Activated naive CD4-positive, alpha-beta T cell treated with anti-CD3 and anti-CD28 coated beads, Interleukin-2, amount 50 U/mL, for 16 hours (primary cell): Measurements from ENCODE around the gene KCNAB1.

Experiments
- DNase-seq: peaks from one replicate; pipeline ENCODE4 v3.0.0-alpha.2; 2020

The KCNAB1 gene

GRCh38 chr3:156378871-156379270 lies 258.5 kb downstream of the KCNAB1 start:
- no peak for DNase-seq

- DNase-seq: no peak
These were observed 258.9 kb downstream of the KCNAB1 start for GRCh38 chr3:156379327-156379726.

GRCh38 chr3:156381253-156381652 lies 260.9 kb downstream of the KCNAB1 start:
- no peak for DNase-seq

- peak; percentile 13 for DNase-seq
These were observed 262.3 kb downstream of the KCNAB1 start for GRCh38 chr3:156382458-156383346.

GRCh38 chr3:156383441-156384025 lies 263.2 kb downstream of the KCNAB1 start:
- no peak for DNase-seq

GRCh38 chr3:156388497-156389448 lies 268.4 kb downstream of the KCNAB1 start:
- DNase-seq: no peak

GRCh38 chr3:156389449-156389950 lies 269.1 kb downstream of the KCNAB1 start:
- no peak for DNase-seq

GRCh38 chr3:156390846-156391245 lies 270.5 kb downstream of the KCNAB1 start:
- no peak for DNase-seq

GRCh38 chr3:156395961-156396710 lies 275.8 kb downstream of the KCNAB1 start:
- no peak for DNase-seq

GRCh38 chr3:156396851-156397250 lies 276.5 kb downstream of the KCNAB1 start:
- DNase-seq: no peak

GRCh38 chr3:156397534-156397933 lies 277.2 kb downstream of the KCNAB1 start:
- DNase-seq: no peak

- no peak for DNase-seq
These were observed 279.7 kb downstream of the KCNAB1 start for GRCh38 chr3:156400062-156400461.

GRCh38 chr3:156400735-156401134 lies 280.4 kb downstream of the KCNAB1 start:
- no peak for DNase-seq

- no peak for DNase-seq
These were observed 283.8 kb downstream of the KCNAB1 start for GRCh38 chr3:156404217-156404616.

- no peak for DNase-seq
These were observed 286.0 kb downstream of the KCNAB1 start for GRCh38 chr3:156406393-156406792.

GRCh38 chr3:156407617-156408225 lies 287.3 kb downstream of the KCNAB1 start:
- no peak for DNase-seq

GRCh38 chr3:156409694-156410093 lies 289.3 kb downstream of the KCNAB1 start:
- DNase-seq: no peak

GRCh38 chr3:156412600-156412999 lies 292.2 kb downstream of the KCNAB1 start:
- no peak for DNase-seq

GRCh38 chr3:156413293-156413892 lies 293.0 kb downstream of the KCNAB1 start:
- no peak for DNase-seq

- no peak for DNase-seq
These were observed 296.6 kb downstream of the KCNAB1 start for GRCh38 chr3:156416846-156417558.
